HCT116 (cell line): ENCODE measurements around the gene BCL2L2.

Experiments
- CEBPB ChIP-seq: IDR thresholded peaks from 2 replicates; pipeline ENCODE4 v1.6.1; 2012; ENCODE audit warnings: low read depth
- CTCF ChIP-seq, 3 experiments: fragments of 200-600 bp in 1 of 3; sonication (generic) in 1 of 3; IDR thresholded peaks in 2 of 3; conservative IDR thresholded peaks in 1 of 3; 2 replicates each; pipeline ENCODE4 v1.5.1; 2012 to 2017; ENCODE audit warnings: low read depth in 2 of 3, low read length in 2 of 3, antibody characterized with exemption in 1 of 3, borderline replicate concordance in 1 of 3, control low read depth in 1 of 3, mild to moderate bottlenecking in 1 of 3, mixed read lengths in 1 of 3, mixed run types in 1 of 3, moderate library complexity in 1 of 3; ENCODE audit not compliant: insufficient read depth in 1 of 3
- EGR1 ChIP-seq: IDR thresholded peaks from 2 replicates; pipeline ENCODE4 v1.6.1; 2012; ENCODE audit warnings: low read depth
- EZH2 ChIP-seq: fragments of 200-600 bp; sonication (generic); IDR thresholded peaks from 2 replicates; pipeline ENCODE4 v1.6.1; 2017; ENCODE audit warnings: antibody characterized with exemption, mixed run types
- EZH2phosphoT487 ChIP-seq: fragments of 200-600 bp; IDR thresholded peaks from 2 replicates; pipeline ENCODE4 v1.6.1; 2018; ENCODE audit warnings: antibody characterized with exemption, borderline replicate concordance
- POLR2A ChIP-seq: IDR thresholded peaks from 2 replicates; pipeline ENCODE4 v1.7.0; 2011; ENCODE audit warnings: borderline replicate concordance; ENCODE audit not compliant: insufficient read depth, insufficient read length; ENCODE audit errors: extremely low read depth
- POLR2AphosphoS5 ChIP-seq: IDR thresholded peaks from 2 replicates; pipeline ENCODE4 v1.6.1; 2011; ENCODE audit warnings: mild to moderate bottlenecking, low read depth, low read length, moderate library complexity
- RAD21 ChIP-seq: IDR thresholded peaks from 2 replicates; pipeline ENCODE4 v1.6.1; 2012; ENCODE audit warnings: low read depth, mild to moderate bottlenecking
- SIN3A ChIP-seq: IDR thresholded peaks from 2 replicates; pipeline ENCODE4 v1.6.1; 2012; ENCODE audit warnings: low read depth

- no peak for TF ChIP-seq POLR2A
- no peak for TF ChIP-seq EZH2
- TF ChIP-seq EZH2phosphoT487: no peak
- no peak for TF ChIP-seq CEBPB
- no peak for TF ChIP-seq POLR2AphosphoS5
- no peak for TF ChIP-seq CTCF (IDR thresholded peaks at IDR 0.05 in 2 of 3, conservative IDR thresholded peaks at IDR 0.05 in 1 of 3; ENCODE audit: borderline replicate concordance in 1 of 3, insufficient read depth in 1 of 3, low read depth in 2 of 3, low read length in 2 of 3)
- no peak for TF ChIP-seq EGR1
- TF ChIP-seq SIN3A: no peak
- TF ChIP-seq RAD21: no peak
These were observed 18.4 kb downstream of the BCL2L2 start for GRCh38 chr14:23324993-23325392.
